ENCODE measurements around the gene PRLHR. TPM values are rescaled to one million over a fixed set of nuclear protein-coding genes. Genes with fewer than 3 reads are reported as not detected.

Gene PRLHR
- total and polyA plus RNA-seq, 2 of the 4 experiments (the other 2 are of a cell fraction): not detected

DNA sequence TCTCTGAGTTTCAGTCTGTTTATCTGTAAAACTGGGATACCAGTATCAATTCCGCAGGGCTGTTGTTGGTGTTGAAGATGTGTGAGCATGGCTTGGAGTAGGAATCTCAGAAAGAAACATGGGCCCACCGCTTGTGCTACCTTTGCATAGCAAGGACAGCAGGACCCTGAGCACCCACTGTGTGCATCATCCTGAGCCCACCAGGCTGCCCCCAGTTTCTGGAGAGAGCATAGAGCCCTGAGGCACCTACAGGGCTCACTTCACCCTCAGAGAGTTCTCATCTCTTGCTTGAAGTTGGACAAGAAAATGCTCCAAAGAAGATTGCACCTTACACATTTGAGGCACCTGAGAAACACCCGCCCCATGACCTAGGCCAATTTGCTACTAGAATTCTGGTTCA, 12.9 kb downstream of the PRLHR start:
- H3K18ac ChIP-seq (ENCODE audit: low read depth, low read length): no peak overlapping the region
- intact Hi-C loops (cut with micrococcal nuclease): no loop called here

More for the DNA sequence above, 12.9 kb downstream of the PRLHR start:
- DNase-seq (no peak), ATAC-seq (ENCODE audit: low read depth) (no peak)
- Histone ChIP-seq H2AFZ (replicated peaks; ENCODE audit: low read length, poor library complexity) (no peak overlapping the region), H2AK9ac (replicated peaks; ENCODE audit: low read depth, low read length, poor library complexity) (no peak overlapping the region), H3K79me1 (ENCODE audit: low read depth in 1 of 2, low read length in 2 of 2) (no peaks in the 10 kb centered on the region), H3K27me3 (ENCODE audit: control insufficient read depth, insufficient read depth, low read length) (peaks cover 6% of the 10 kb centered on the region), H3K9me1 (ENCODE audit: insufficient read depth, low read length) (no peaks in the 10 kb centered on the region), H3K27ac (ENCODE audit: insufficient read depth, low read length) (no peak overlapping the region), H2BK5ac (ENCODE audit: low read depth, low read length, poor library complexity, severe bottlenecking) (no peak overlapping the region), H3K4me1 (ENCODE audit: control insufficient read depth, insufficient read depth, low read length) (no peaks in the 10 kb centered on the region), H3K23ac (ENCODE audit: low read depth, low read length) (no peak overlapping the region), H2BK20ac (ENCODE audit: low read depth, low read length) (no peak overlapping the region), H3K9ac (ENCODE audit: low read depth, low read length) (no peak overlapping the region), H3K14ac (replicated peaks; ENCODE audit: low read depth, low read length) (no peak overlapping the region), H3K36me3 (ENCODE audit: control insufficient read depth, insufficient read depth, low read length) (no peaks in the 10 kb centered on the region), H3K9me3 (ENCODE audit: control insufficient read depth, insufficient read depth, low read length) (no peaks in the 10 kb centered on the region), H3K4me3 (ENCODE audit: insufficient read depth, low read depth, low read length) (no peak overlapping the region), H4K8ac (ENCODE audit: low read depth in 2 of 2, low read length in 2 of 2) (no peak overlapping the region), H3K4me2 (ENCODE audit: low read depth, low read length) (no peak overlapping the region), H2AK5ac (ENCODE audit: low read depth, low read length) (no peak overlapping the region), H2BK120ac (ENCODE audit: low read depth, low read length) (no peak overlapping the region), H3K4ac (ENCODE audit: low read depth, low read length) (no peak overlapping the region), H4K20me1 (ENCODE audit: insufficient read depth, low read length) (no peaks in the 10 kb centered on the region), H3K56ac (ENCODE audit: extremely low read depth, insufficient read depth, low read length) (no peak overlapping the region), H2BK15ac (ENCODE audit: low read depth, low read length) (no peak overlapping the region), H4K91ac (ENCODE audit: insufficient read depth, low read depth, low read length) (no peak overlapping the region), H4K5ac (ENCODE audit: low read depth, low read length) (no peak overlapping the region)
- WGBS, 2 experiments (ENCODE audit: extremely low coverage in 2 of 2, insufficient read length in 1 of 2): 100% methylated on average over 1 of the region's 3 CpGs; no CpG with 5 or more reads in 1 of the 2 experiments
- dilution Hi-C loops (cut with HindIII; ENCODE audit: low sequenced_read_pairs, unreplicated experiment) (no loop called here), in situ Hi-C loops (cut with MboI; ENCODE audit: low sequenced_read_pairs) (no loop called here)
- CTCF ChIA-PET: no interaction called here
- no TSS peak for BruUV-seq (replicated peaks)
- TF ChIP-seq, protein P1, sequence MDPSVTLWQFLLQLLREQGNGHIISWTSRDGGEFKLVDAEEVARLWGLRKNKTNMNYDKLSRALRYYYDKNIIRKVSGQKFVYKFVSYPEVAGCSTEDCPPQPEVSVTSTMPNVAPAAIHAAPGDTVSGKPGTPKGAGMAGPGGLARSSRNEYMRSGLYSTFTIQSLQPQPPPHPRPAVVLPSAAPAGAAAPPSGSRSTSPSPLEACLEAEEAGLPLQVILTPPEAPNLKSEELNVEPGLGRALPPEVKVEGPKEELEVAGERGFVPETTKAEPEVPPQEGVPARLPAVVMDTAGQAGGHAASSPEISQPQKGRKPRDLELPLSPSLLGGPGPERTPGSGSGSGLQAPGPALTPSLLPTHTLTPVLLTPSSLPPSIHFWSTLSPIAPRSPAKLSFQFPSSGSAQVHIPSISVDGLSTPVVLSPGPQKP (IDR thresholded peaks at IDR 0.05; ENCODE audit: borderline replicate concordance, low read depth, low read length): no peak
- TF ChIP-seq CHD1 (IDR thresholded peaks at IDR 0.05; ENCODE audit: low read depth, low read length) (no peak), MAFK (IDR thresholded peaks at IDR 0.05; ENCODE audit: low read depth, low read length) (no peak), RCOR1 (IDR thresholded peaks at IDR 0.05; ENCODE audit: insufficient replicate concordance, low read length) (no peak), CEBPB (IDR thresholded peaks at IDR 0.05; ENCODE audit: low read depth, low read length) (no peak), FOS (IDR thresholded peaks at IDR 0.05; ENCODE audit: low read depth, low read length) (no peak)
- TF ChIP-seq, protein P2, sequence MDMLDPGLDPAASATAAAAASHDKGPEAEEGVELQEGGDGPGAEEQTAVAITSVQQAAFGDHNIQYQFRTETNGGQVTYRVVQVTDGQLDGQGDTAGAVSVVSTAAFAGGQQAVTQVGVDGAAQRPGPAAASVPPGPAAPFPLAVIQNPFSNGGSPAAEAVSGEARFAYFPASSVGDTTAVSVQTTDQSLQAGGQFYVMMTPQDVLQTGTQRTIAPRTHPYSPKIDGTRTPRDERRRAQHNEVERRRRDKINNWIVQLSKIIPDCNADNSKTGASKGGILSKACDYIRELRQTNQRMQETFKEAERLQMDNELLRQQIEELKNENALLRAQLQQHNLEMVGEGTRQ (IDR thresholded peaks at IDR 0.05; ENCODE audit: low read depth, low read length): no peak
- POLR2A ChIA-PET (ENCODE audit: unreplicated experiment): no interaction called here
